ENCODE results near the gene DNAH10.
"Not testable (repeated sequence)": the region's sequence is repeated elsewhere in the genome, so short reads cannot be mapped to it uniquely, and the experiment has no call there.

DNAH10 gene

DNA sequence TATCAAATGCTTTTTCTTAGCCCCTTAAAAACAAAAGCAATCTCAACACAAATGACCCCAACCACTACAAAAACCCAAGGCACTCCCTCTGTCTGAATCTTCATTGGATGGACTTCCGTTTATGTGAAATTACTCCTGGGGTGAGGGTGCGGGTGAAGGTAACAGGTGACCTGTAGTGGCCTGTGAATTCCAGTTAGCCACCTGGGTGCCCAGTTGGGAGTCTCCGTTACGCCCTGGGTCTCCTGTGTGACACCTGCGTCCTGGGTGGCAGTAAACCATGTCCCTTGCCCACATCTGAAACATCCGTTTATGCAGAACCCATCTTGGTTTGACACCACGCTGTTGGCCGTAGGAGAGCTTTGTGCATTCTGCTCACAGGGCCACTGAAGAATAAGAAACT is 148.0 kb downstream of the DNAH10 start:
- no peak for DNase-seq (ENCODE audit: low spot score)

DNA sequence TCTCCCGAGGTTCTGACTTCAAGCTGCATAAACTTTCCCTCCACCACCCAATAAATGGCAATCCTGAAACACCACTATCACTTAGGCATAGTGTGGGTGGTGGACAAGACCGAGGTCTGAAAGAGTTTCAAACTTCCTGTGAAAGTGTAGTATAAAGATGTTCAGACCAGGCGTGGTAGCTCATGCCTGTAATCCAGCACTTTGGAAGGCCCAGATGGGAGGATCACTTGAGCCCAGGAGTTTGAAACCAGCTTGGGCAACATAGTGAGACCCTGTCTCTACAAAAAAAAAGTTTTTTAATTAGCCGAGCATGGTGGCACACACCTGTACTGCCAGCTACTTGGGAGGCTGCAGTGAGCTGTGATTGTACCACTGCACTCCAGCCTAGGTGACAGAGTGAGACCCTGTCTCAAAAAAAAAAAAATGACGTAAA is 148.7 kb downstream of the DNAH10 start:
- DNase-seq (ENCODE audit: low spot score) = peak; percentile 58

DNA sequence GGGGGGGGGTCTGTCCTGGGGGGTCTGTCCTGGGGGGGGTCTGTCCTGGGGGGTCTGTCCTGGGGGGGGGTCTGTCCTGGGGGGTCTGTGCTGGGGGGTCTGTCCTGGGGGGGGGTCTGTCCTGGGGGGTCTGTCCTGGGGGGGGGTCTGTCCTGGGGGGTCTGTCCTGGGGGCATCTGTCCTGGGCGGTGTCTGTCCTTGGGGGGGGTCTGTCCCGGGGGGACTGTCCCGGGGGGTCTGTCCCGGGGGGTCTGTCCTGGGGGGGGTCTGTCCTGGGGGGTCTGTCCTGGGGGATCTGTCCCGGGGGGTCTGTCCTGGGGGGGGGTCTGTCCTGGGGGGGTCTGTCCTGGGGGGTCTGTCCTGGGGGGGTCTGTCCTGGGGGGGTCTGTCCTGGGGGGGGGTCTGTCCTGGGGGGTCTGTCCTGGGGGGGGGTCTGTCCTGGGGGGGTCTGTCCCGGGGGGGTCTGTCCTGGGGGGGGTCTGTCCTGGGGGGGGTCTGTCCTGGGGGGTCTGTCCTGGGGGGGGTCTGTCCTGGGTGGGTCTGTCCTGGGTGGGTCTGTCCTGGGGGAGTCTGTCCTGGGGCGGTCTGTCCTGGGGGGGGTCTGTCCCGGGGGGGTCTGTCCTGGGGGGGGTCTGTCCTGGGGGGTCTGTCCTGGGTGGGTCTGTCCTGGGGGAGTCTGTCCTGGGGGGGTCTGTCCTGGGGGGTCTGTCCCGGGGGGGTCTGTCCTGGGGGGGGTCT is 149.7 kb downstream of the DNAH10 start:
- DNase-seq (ENCODE audit: low spot score) = not testable (repeated sequence)

DNA sequence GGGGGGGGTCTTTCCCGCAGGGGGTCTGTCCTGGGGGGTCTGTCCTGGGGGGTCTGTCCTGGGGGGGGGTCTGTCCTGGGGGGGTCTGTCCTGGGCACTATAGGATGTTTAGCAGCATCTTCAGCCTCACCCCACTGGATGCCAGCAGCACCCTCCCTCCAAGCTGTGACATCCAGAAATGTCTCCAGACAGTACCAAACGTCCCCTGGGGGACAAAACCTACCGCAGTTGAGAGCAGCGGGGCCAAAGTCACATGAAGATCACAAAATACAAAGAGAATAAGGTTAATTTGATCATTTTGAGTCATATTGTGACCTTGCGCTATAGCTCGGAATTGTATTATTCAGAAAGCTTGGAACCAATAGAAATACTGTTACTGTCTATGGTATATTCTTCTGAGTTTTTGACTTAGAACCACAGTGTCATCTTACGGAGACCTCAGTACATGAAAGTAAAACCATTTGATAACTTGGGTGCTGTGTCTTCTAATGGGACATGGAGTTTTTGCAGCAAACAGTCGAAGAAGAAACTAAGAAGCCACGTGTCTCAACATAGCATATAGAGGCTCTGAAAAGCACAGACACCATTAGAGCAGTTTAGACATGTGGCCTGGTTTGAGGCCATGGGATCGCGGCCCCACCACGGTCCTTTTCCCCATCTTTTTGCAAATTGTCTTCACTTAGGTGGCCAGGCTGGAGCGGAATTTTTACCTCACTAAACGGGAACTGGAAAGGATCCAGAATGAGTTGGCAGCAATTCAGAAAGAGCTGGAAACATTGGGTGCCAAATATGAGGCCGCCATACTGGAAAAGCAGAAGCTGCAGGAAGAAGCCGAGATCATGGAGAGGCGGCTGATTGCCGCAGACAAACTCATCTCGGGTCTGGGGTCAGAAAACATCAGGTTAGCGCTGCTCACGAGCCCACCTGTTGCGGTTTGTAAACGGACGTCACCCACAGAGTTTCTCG is 150.6 kb downstream of the DNAH10 start:
- peak; percentile 52 for DNase-seq (ENCODE audit: low spot score)

DNA sequence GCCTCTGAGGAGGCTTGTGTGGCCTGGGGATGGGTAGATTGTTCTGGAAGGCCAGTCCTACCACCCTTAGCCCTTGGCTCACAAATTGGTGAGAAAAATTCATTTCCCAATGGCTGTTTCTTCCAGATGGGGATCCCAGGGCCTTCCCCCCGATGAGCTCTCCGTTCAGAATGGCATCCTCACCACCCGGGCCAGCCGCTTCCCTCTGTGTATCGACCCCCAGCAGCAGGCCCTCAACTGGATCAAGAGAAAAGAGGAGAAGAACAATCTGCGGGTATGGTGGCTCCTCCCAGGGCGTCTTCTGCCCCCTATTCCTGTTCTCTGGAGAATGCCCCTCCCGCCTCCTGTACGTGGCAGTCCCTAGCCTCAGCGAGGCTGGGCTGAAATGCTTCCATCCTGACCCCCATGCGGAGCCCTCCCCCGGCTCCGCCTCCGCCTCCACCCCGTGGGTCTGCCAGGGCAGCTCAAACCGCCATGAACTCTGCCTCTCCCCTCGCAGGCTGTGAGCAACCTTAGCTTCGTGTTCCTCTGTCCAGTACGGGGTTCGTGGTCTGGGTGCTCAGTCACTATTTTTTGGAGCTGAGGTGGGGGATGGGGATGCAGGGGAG is 152.7 kb downstream of the DNAH10 start:
- DNase-seq (ENCODE audit: low spot score) = no peak

DNA sequence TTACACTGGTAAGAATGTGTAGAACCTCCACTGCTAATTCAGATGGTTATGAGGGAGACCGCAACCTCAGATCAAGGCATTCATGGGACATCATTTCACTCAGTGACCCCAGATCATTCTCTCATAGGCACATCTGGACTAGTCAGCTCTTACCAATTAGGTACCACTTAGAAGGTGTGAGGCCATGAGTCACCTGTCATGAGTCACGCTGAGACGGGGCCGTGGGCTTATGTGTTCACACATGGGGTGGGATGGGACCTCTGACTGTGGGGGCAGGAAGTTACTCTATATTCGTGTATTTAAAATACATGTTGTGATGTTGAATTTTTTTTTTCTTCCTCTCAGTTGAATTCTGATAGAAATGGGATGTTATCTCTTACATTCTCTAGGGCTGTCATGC is 154.6 kb downstream of the DNAH10 start:
- no peak for DNase-seq (ENCODE audit: low spot score)

DNA sequence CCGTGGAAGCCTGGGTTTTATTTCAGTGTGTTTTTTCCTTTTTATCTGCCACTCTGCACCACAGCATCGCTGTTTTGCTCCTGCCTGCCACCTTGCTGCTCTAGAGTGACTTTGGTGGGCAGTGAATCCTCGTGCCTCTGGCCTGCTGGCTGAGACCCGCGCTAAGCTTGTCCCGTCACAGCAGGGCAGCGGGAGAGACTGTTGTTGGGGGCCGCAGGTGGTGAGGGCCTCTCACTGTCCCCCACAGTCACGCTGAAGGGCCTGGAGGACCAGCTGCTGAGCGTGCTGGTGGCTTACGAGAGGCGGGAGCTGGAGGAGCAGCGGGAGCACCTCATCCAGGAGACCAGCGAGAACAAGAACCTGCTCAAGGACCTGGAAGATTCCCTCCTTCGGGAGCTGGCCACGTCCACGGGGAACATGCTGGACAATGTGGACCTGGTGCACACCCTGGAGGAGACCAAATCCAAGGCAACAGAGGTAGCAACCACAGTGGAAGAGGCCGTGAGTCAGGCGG is 155.3 kb downstream of the DNAH10 start:
- no peak for DNase-seq (ENCODE audit: low spot score)

DNA sequence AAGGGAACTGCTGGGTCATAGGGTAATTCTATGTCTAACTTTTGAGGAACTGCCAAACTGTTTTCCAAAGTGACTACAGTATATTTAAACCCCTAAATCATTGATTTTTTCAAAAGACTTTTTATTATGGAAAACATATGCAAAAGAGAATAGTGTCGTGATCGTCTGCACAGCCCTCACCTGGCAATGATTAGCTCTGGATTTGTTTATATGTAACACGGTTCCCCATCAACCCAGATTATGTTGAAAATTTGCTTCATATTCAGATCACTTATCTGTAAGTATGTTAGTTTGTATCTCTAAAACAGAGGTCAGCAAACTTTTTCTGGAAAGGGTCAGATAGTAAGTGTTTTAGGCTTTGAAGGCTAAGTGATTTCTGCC is 157.9 kb downstream of the DNAH10 start:
- no peak for DNase-seq (ENCODE audit: low spot score)

DNA sequence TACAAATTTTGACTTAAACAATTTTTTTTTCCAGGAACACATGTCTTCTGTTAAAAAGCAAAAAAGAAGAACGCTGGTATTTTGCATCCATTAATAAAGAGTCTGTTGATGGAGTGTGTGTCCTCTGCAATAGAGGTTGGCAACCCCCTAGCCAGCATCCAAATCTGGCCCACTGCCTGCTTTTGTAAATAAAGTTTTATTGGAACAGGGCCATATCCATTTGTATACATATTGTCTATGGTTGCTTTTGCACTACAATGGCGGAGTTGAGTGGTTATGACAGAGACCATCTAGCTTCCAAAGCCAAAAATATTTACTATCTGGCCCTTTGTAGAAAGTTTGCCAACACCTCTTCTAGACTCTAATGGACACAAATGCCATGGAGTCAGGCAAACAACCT is 160.9 kb downstream of the DNAH10 start:
- DNase-seq (ENCODE audit: low spot score) = no peak

DNA sequence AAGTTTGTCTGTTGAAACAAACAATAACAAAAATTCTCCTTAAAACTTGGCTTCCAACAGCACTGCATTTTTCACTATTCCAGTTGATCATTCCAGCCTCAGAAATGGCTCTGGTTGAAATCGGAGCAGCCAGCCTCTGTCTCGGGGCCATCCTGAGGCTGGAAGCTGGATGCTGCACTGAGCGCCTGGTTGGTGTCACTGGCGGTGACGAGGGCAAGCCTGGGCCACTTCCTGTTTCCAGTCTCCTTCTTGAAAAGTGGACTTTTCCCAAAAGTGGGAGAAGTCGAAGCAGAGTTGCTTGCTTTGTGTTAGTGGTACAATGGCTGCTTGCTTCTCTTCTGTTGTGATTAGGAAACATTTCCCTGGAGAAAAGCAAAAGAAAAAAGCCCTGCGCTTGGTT is 161.8 kb downstream of the DNAH10 start:
- DNase-seq (ENCODE audit: low spot score) = no peak

DNA sequence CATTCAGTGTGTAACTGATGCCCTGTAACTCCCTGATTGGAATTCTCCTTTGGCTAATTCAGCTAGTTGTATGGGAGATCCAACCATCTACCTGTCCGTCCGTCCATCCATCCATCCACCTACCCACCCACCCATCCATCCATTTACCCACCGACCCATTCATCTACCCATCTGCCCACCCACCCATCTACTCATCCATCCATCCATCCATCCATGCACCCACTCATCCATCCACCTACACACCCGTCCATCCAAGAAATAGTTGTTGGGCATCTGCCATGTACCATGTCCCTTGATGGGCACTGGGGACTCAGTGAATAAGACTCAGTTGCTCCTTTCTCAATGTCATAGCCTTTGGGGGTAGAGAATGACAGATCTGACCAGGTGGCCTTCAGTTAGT is 162.4 kb downstream of the DNAH10 start:
- DNase-seq (ENCODE audit: low spot score) = no peak

DNA sequence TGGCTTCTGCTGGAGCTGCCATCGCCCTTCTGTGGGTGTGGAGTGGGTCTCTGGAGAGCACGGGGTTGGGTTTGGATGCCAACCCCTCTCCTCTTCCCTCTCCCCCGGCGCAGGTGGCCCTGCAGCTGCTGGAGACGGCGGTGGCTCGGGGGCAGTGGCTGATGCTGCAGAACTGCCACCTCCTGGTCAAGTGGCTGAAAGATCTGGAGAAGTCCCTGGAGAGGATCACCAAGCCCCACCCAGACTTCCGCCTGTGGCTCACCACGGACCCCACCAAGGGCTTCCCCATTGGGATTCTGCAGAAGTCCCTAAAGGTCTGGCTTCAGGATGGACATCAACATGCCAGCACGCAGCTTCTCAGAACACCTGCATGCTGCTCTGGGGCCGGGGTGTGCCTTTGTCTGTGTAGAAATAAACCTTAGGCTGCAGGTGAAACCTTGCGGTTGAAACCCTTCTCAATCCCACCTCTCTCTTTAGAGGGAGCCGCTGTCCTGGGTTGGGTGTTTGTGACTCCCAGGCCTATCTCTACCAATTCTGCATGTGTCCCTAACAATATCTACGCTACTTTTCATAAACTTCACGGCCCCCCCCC is 166.3 kb downstream of the DNAH10 start:
- DNase-seq (ENCODE audit: low spot score) = no peak

DNA sequence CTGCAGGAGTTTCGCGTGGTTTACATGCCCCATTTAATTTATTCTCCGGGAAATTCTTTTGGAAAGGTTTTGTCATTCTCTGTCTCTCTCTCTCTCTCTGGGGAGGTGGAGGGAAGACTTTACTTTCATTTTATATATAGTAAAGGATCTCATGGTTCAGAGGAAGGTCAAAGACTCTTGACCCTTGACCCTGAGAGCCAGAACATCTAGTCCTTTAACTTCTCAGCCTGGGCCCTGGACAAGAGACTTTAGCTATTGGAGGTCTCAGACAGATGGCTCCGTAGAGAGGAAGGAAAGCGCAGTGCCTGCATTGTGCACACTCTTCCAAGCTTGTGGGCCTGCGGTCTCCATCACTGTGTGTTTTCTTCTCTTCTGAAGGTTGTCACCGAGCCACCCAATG is 166.8 kb downstream of the DNAH10 start:
- DNase-seq (ENCODE audit: low spot score) = no peak

DNA sequence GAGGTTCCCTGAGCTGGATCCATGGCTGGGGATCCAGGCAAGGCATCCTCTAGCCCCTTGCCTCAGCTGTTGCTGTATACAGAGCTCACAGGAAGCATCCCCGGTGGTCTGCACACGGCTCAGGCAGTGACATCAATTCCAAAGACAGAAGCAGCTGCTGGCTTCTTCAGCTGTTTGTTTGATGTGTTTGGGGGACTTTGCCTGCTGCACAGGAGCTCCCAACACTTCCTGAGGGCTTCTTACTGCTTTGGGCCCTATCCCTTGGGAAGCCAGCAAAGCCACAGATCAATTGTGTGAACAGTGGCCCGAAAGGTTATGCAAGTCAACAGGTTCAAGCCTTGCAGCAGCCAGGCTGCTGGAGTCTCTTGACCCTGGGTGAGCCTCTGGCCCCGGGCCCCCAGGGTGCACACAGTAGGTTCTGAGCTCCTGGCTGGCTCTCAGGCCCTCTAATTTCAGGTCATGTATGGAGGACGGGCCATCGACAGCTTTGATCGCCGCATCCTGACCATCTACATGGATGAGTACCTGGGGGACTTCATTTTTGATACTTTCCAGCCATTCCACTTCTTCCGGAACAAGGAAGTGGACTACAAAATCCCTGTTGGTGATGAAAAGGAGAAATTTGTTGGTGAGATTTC is 168.0 kb downstream of the DNAH10 start:
- DNase-seq (ENCODE audit: low spot score) = no peak

DNA sequence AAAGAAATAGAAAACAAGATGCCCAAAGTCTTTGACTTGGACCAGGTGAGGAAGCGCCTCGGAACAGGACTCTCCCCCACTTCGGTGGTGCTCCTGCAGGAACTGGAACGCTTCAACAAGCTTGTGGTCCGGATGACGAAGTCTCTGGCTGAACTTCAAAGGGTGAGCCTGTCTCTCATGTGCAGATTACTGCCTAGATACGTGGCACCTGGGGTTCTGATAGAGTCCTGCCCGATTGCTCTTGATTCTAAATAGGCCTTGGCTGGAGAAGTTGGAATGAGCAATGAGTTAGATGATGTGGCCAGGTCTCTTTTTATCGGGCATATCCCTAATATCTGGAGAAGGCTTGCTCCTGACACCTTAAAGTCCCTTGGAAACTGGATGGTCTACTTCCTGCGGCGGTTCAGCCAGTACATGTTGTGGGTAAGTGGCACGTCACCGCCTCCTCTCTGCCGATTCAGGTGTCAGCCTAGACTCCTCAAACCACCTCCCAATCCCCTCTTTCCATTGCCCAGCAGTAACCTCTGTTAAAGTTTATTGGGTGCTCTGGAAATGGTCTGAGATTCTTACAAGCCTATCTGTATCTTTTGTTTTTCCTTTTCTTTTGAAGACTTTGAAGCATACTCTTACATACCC is 169.7 kb downstream of the DNAH10 start:
- no peak for DNase-seq (ENCODE audit: low spot score)

DNA sequence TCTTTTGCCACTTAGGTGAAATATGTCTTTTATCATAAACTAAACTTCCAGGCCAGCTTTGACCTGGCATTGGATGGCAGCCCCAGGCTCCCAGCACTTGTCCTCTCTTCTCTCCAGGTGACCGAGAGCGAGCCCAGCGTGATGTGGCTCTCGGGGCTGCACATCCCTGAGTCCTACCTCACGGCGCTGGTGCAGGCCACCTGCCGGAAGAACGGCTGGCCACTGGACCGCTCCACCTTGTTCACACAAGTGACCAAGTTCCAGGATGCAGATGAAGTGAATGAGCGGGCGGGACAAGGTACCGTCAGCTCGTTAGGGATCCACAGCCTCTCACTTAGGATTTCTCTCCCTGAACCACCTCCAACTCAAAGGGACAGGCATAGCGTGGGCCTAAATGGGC is 171.1 kb downstream of the DNAH10 start:
- no peak for DNase-seq (ENCODE audit: low spot score)

DNA sequence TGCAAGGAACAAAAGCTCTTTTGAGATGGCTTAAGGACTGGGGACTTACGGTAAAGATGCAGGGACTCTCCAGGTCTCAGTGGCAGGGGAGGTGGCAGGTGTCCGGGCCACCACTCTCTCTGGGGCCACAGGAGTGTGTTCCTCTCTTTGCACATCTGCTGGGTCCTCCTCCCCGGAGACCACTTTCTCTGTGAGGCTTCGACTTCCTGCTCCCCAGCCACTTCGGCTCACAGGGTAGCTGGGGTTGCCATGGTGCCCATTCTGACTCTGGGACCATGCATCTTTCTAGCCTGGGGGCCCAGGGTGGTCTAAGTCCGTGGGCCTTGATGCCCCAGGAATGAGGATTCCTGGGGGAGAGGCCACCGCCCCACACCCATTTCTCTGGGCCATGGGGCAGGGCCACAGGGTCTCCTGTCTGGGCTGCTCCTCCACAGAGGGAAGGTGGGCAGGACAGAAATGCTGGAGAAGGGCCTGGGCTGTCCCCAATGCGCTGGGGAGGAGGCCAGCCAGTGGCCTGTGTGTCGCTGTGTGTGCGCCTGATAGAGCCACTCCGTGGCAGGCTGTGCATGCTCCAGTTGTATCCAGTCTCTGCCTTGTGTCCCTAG is 172.0 kb downstream of the DNAH10 start:
- peak; percentile 12 for DNase-seq (ENCODE audit: low spot score)

DNA sequence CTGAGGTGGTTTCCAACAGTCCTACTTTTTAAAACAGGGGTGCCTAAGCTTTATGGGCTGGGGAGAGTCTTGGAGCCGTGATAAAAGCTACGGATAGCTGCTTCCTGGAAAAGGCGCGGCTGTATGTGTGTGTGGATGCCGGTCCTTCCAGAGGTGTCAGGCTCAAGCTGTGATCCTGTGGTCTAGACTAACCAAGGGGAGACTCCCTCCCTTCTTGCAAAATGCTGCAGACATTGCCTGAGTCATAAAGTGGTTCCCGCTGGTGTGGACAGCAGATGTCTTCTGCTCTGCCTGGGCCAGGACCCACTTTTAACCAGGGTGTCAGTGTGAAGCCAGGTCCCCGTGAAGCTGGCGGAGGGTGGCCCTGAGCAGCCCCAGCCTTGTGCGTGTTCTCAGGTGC is 172.7 kb downstream of the DNAH10 start:
- DNase-seq (ENCODE audit: low spot score) = no peak

DNA sequence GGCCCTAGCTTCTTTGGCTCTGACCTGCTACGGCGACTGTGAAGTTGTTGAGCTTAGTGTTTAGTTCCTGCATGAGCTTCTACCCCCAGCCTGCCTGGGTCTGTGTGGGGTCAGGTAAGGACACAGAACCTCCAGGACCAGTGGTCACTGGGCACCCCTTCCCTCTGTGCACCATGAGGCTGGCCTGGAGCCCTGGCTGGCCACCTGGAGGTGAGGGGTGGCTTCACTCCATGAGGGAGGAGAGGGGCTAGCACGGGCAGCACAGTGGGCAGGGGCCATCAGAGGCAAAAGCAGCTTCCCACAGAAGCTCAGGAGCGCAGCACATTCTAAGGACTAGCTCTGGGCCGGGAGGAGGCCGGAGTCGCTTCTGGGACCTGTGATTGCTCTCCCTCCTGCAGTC is 173.9 kb downstream of the DNAH10 start:
- DNase-seq (ENCODE audit: low spot score) = no peak

DNA sequence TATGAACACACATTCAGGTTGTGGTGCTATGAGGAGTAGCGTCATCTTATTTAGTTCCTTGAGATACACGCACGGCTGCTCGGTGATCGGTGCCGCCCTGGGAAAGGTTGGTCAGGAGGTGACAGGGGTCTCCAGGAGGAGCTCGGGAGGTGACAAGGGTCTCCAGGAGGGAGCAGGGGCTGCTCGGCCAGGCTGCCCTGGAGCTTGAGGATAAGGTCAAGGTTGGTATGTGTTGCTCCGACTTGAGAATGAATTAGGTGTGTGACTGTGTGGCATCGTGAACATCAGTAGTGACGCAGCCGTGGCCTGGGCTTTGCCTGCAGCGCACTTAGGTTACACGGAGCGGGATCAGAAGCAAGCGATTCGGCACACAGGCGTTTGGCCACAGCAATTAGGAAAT is 174.4 kb downstream of the DNAH10 start:
- DNase-seq (ENCODE audit: low spot score) = no peak
